ENCODE measurements around the gene AGPAT4.

The AGPAT4 gene

GRCh38 chr6:161162722-161163121 is 111.1 kb downstream of the AGPAT4 start:
- DNase-seq: no peak

GRCh38 chr6:161161889-161162624 is 111.8 kb downstream of the AGPAT4 start:
- no peak for DNase-seq

GRCh38 chr6:161161121-161161520 is 112.7 kb downstream of the AGPAT4 start:
- no peak for DNase-seq

GRCh38 chr6:161154796-161155335 is 119.0 kb downstream of the AGPAT4 start:
- DNase-seq: no peak

DNA sequence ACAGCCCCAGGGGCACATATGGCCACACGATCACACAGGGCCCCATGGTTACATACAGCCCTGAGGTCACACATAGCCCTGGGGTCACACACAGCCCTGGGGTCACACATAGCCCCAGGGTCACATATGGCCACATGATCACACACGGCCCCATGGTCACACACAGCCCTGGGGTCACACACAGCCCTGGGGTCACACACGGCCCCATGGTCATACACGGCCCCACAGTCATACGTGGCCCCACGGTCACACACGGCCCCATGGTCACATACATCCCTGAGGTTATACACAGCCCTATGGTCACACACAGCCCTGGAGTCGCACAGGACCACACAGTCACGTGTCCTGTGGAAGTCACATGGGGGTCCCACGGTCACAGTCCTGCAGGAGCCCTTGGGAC is 120.1 kb downstream of the AGPAT4 start:
- no peak for DNase-seq

DNA sequence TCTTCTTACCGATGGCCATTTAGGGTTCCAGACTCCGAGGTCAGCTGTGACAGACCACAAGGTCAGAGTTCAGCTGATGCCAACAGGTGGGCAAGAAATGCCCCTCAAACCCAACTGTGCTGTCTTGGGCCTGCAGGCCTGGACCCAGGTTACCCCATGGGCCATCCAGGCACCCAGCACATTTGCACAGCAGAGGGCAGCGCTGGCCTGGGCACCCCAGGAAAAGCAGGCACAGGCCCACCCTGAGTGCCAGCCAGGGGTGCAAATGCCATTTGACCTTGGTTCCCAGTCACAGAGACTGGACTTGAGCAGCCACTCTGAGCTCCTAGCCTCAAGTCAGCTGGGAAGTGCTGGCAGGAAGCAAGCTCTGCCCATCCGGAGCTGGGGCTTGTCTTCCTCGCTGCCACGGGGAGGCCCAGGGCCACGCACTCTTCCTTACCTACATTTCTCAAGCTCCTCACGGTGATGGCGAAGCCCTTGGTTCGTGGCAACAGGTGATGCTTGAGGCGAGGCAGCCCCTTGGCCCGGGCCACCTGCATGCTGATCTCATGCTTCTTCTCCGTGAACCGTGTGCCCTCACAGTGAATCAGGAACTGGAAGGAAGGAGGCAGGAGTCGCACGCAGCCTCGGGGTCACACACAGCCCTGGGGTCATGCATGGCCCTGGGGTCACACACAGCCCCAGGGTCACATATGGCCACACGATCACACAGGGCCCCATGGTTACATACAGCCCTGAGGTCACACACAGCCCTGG is 120.8 kb downstream of the AGPAT4 start:
- no peak for DNase-seq

DNA sequence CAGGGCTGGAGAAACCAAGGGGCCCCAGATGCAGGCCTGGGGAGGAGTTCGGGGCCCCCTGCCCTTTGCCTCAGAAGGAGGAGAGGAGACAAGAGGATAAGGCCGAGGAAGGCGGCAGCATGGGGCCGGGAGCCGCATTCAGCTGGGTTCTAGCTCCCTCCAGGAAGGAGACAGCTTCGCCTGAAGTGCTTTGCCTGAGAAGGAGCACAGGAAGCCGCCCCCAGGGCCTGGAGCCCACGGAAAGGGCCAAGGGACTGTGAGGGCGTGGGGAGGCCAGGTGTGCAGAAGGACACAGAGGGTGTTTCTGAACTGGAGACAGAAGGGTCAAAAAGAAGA is 121.4 kb downstream of the AGPAT4 start:
- no peak for DNase-seq

DNA sequence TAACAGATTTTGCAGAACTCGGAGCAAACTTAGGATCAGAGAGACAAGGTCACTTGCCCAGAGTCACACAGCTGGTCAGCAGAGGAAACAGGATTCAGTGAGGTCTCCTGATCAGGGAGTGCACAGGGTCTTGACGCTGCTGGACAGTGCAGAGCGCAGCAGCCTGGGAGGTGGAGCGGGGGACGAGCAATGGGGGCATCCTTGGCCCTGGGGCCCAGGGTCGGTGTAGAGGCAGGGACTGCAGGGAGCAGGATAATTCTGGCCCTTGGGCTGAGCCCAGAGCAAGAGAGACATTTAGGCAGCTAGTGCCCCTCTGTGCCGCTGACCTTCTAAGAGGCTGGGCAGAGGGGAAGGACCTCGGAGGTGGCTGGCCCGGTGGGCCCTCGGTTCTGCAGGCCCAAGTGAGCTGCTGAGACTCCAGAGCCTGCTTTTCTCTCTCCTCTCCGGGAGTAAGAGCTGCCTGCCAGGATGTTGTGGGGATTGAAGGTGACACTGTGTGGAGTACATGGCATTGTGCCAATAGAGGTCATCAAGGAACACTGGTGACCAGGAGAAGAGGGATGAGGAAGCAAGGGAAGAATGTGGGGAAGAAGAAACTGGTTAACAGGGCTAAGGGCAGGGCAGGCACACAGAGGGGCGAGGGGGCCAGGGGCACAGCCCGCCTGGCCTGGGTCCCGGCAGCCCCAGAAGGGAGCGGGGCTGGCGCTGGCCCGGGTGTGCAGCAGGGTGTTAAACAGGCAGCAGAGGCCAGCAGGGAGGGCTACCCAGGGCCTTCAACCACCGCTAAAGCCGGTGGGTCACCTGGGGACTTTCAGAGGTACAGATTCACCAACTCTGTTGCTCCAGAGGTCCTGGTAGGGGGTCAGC is 122.0 kb downstream of the AGPAT4 start:
- no peak for DNase-seq

- no peak for DNase-seq
These were observed 122.7 kb downstream of the AGPAT4 start for GRCh38 chr6:161151059-161151645.

GRCh38 chr6:161150566-161150965 is 123.3 kb downstream of the AGPAT4 start:
- DNase-seq: no peak

DNA sequence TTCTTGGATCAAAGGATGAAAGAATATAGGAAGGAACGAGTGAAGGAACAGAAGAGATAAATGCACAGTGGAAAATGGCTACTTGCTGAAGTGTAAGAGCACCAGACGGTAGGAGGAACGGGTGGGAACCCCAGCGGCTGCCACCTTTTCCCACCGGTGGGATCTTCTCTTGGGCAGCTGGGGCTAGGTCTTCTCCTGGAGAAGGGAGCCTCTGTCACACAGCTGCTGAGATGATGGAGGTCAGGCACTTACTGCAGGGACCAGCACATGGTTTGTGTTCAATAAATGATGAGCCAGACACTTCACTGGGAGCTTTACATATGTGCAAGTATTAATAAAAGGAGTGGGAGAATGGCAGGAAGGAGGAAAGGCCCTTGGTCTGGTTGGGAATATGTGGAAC is 123.7 kb downstream of the AGPAT4 start:
- no peak for DNase-seq

GRCh38 chr6:161143663-161144430 is 130.0 kb downstream of the AGPAT4 start:
- DNase-seq: no peak

GRCh38 chr6:161142957-161143296 is 130.9 kb downstream of the AGPAT4 start:
- no peak for DNase-seq

DNA sequence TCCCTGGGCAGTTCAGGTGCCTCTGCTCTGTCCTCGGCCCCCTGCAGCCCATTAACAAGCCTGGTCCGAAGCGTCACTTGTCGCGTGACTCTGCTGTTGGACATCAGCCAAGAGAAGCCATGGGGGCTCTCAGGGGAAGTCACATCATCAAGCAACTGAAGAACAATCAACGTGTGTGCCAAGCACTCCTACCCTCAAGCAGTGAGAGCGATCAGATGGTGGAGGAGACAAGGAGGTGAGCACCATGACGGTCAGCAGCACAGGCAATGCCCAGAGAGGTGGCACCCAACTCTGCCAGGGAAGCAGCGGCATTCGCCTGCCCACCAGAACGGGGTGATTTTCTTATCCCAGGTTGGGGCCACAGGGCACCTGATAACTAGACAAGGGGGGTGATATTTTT is 132.7 kb downstream of the AGPAT4 start:
- no peak for DNase-seq

GRCh38 chr6:161140554-161140875 is 133.3 kb downstream of the AGPAT4 start:
- DNase-seq: no peak

DNA sequence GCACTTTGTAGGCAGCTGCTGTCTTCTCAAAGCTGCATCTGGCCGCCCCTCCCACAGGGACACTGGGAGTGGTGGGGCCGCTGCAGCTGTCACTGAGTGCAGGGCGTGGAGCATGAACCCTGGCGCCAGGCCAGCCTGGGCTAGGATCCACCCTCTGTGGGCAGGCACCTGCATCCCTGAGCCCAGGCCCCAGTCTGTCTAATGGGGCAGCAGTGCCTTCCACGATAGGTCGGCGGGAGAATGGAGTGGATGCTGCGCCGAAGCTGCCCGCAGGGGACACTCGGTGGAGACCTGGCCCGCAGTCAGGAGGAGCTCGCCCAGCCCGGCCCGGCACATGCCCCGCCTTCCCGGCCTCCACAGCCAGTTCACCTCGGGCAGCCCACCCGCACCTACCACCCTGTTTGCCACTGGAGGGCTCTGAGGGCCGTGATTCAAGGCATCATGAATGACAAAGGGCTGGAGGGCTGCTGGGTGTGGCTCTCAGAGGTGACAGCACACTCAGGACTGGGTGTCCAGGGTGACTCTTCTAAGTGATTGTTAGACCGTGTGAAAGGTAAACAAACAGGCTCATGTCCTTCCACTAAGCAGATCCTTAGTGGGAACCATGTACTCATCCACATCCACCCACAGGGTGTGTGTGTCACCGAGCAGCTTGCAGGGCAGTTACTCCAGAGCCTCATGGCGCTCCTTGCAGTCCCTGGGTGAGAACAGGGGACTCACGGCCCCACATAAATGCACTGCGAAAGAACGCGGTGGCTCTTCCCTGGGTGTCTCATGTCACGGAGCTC is 133.9 kb downstream of the AGPAT4 start:
- DNase-seq: peak in 1 of 5 donors; percentile 22

DNA sequence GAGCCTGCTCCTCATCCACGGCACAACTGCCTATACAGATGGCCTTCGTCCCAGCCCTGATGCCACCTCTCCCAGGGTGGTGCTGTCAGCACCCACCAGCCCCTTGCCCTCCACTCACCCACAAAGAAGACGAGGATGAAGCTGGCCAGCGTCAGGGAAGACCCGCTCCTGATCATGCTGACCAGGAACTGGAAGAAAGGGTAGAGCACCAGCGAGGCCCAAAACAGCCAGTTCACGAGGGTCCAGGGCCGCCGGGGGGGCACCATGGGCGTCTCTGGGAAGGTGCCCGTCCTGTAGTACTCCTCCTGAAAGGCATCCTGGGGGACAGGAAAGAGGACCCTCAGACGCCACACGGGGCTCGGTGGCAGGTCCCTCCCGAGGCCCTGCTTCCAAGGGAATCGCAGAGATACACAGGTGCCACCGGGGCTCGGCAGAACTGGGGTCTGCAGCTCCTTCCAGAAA is 134.5 kb downstream of the AGPAT4 start:
- DNase-seq: no peak

- no peak for DNase-seq
These were observed 135.1 kb downstream of the AGPAT4 start for GRCh38 chr6:161138543-161139303.

GRCh38 chr6:161137839-161138542 is 135.9 kb downstream of the AGPAT4 start:
- no peak for DNase-seq

DNA sequence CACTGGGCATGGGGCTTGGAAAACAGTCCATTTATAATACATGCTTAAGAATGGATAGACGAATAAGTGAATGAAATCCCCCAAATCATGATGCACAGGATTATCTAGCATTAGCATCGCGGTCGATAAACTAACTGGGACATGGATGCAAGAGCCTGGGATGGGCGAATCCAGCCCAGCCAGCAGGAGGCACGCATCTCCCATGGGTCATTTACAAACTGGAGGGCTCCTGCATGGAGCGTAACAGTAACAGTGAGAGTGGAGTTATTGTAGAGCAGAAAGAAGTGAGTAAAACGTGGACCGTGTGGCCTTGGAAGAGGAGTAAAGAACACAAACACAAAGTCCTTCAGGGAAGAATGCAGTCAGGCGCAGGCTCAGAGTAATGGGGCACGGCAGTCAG is 136.5 kb downstream of the AGPAT4 start:
- no peak for DNase-seq
